Upper lobe of right lung (tissue), 1 donor: Measurements from ENCODE around the gene CFAP20DC. TPM values are rescaled to one million over a fixed set of nuclear protein-coding genes. Genes with fewer than 3 reads are reported as not detected.
A peak's percentile ranks its signal among the peaks of the same experiment; 100 is the strongest.
"Not testable (repeated sequence)": the region's sequence is repeated elsewhere in the genome, so short reads cannot be mapped to it uniquely, and the experiment has no call there.

Experiments used
- ATAC-seq: fragments of 200-7000 bp; cut with Tn5 transposase; one replicate; pipeline ENCODE4 v1.9.1; 2020; ENCODE audit warnings: mild to moderate bottlenecking, moderate library complexity
- DNase-seq: peaks from one replicate; pipeline ENCODE4 v3.0.0-alpha.2; 2020
- H3K27ac ChIP-seq: fragments of 200-600 bp; one replicate; pipeline ENCODE4 v1.8.0; 2022
- H3K27me3 ChIP-seq: fragments of 200-600 bp; one replicate; pipeline ENCODE4 v1.8.0; 2022; ENCODE audit warnings: mild to moderate bottlenecking
- H3K36me3 ChIP-seq: fragments of 200-600 bp; one replicate; pipeline ENCODE4 v1.8.0; 2022
- H3K4me1 ChIP-seq: fragments of 200-600 bp; one replicate; pipeline ENCODE4 v1.8.0; 2022
- H3K4me3 ChIP-seq: fragments of 200-600 bp; one replicate; pipeline ENCODE4 v1.8.0; 2022; ENCODE audit warnings: mild to moderate bottlenecking
- H3K9me3 ChIP-seq: fragments of 200-600 bp; one replicate; pipeline ENCODE4 v1.8.0; 2022
- CTCF ChIP-seq: fragments of 200-600 bp; IDR thresholded peaks from one replicate; pipeline ENCODE4 v1.8.0; 2022; ENCODE audit warnings: antibody characterized with exemption
- intact Hi-C: fragments of 100-400 bp; cut with DNase I; formaldehyde crosslinking; loops from one replicate; pipeline ENCODE4 v1.11.0; 2022
- long read RNA-seq: library from polyadenylated mRNA; unstranded; transcript quantifications from one replicate; pipeline ENCODE4 v2.0.0, GENCODE V29; 2021
- total RNA-seq: library from RNA; stranded (reverse); fragmentation: NEBNext Ultra II Directional; extraction: Animal tissue kit (Norgen Biotek cat#: 25700); gene quantifications from one replicate; pipeline ENCODE4 v1.2.1, GENCODE V29; 2021
- donor health status: DM: no; HTN: yes; CAD: no; lungs with severe emphysema.

The CFAP20DC gene
- total RNA-seq, result not detected
- long read RNA-seq, partial matches to known transcripts, result 1 of 1 reads
- long read RNA-seq, other reads (novel, unspliced or antisense), result 0 of 1 reads

- Histone ChIP-seq H3K27me3 (no peaks in the 10 kb centered on the region), H3K36me3 (no peaks in the 10 kb centered on the region), H3K4me3 (peak within 1 kb of the TSS; percentile 56), H3K27ac (no peak within 1 kb of the TSS), H3K9me3 (no peaks in the 10 kb centered on the region), H3K4me1 (no peaks in the 10 kb centered on the region)
- ATAC-seq, result peak; percentile 99
- TF ChIP-seq CTCF, result no peak
- intact Hi-C loops, result no loop called here
- peak; percentile 95 for DNase-seq
Observed at GRCh38 chr3:59049671-59050331, at the start of gene CFAP20DC. Gene CFAP20DC, minus strand, starts transcription at chr3:59050025. Its CDS starts 394 bp downstream, at chr3:59049631.

GRCh38 chr3:59098516-59098915 is 48.7 kb upstream of the CFAP20DC start:
- DNase-seq, H3K9me3 ChIP-seq, H3K36me3 ChIP-seq, intact Hi-C loops, H3K4me3 ChIP-seq, ATAC-seq, H3K4me1 ChIP-seq, H3K27ac ChIP-seq, H3K27me3 ChIP-seq: not testable (repeated sequence)

GRCh38 chr3:59094446-59094845 is 44.6 kb upstream of the CFAP20DC start:
- H3K4me3 ChIP-seq, result no peak overlapping the region
- no peaks in the 10 kb centered on the region for H3K27me3 ChIP-seq
- no peak overlapping the region for H3K27ac ChIP-seq
- ATAC-seq, result no peak
- H3K4me1 ChIP-seq, result no peaks in the 10 kb centered on the region
- DNase-seq, result no peak
- no peaks in the 10 kb centered on the region for H3K36me3 ChIP-seq
- no peak for TF ChIP-seq CTCF
- intact Hi-C loops, result no loop called here
- H3K9me3 ChIP-seq, result no peaks in the 10 kb centered on the region

- intact Hi-C loops, result no loop called here
- TF ChIP-seq CTCF, result no peak
- no peak overlapping the region for H3K27ac ChIP-seq
- H3K4me1 ChIP-seq, result no peaks in the 10 kb centered on the region
- ATAC-seq, result no peak
- H3K9me3 ChIP-seq, result no peaks in the 10 kb centered on the region
- DNase-seq, result no peak
- H3K27me3 ChIP-seq, result no peaks in the 10 kb centered on the region
- no peaks in the 10 kb centered on the region for H3K36me3 ChIP-seq
- H3K4me3 ChIP-seq, result no peak overlapping the region
Observed at GRCh38 chr3:59093521-59093920, 43.7 kb upstream of the CFAP20DC start.

GRCh38 chr3:59088761-59089160 is 38.9 kb upstream of the CFAP20DC start:
- no peak for ATAC-seq
- TF ChIP-seq CTCF, result no peak
- H3K27ac ChIP-seq, result no peak overlapping the region
- no peaks in the 10 kb centered on the region for H3K9me3 ChIP-seq
- no peaks in the 10 kb centered on the region for H3K4me1 ChIP-seq
- no peak for DNase-seq
- H3K4me3 ChIP-seq, result no peak overlapping the region
- H3K27me3 ChIP-seq, result no peaks in the 10 kb centered on the region
- H3K36me3 ChIP-seq, result no peaks in the 10 kb centered on the region
- intact Hi-C loops, result no loop called here

- intact Hi-C loops, result no loop called here
- Histone ChIP-seq H3K36me3 (no peaks in the 10 kb centered on the region), H3K4me1 (no peaks in the 10 kb centered on the region), H3K27me3 (no peaks in the 10 kb centered on the region), H3K9me3 (no peaks in the 10 kb centered on the region), H3K27ac (no peak overlapping the region), H3K4me3 (no peak overlapping the region)
- ATAC-seq (no peak), DNase-seq (no peak)
- TF ChIP-seq CTCF, result no peak
Observed at GRCh38 chr3:59085976-59086375, 36.2 kb upstream of the CFAP20DC start.
